ENCODE data around the gene PSEN1. TPM values are rescaled to one million over a fixed set of nuclear protein-coding genes. Genes with fewer than 3 reads are reported as not detected.

Gene PSEN1
- total and polyA plus RNA-seq, 2 of the 8 experiments (the other 6 are each of a cell fraction or from before 2014, with no cell fraction given) = 10.1 to 38.7 TPM

DNA sequence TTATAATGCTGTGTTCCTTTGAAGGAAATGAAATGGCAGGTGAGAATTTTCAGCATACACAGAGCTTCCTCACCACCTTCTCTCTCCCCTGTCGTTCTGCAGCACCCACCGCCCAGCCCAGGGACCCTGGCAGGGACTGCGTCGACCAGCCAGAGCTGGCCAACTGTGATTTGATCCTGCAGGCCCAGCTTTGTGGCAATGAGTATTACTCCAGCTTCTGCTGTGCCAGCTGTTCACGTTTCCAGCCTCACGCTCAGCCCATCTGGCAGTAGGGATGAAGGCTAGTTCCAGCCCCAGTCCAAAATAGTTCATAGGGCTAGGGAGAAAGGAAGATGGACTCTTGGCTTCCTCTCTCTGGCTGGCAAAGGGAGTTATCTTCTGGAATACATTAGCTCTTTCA, 136.1 kb downstream of the PSEN1 start:
- Histone ChIP-seq H3K4ac (replicated peaks; ENCODE audit: insufficient read length, low read depth, low read length) (no peak overlapping the region), H3K79me1 (ENCODE audit: low read depth, low read length) (no peaks in the 10 kb centered on the region; the same call in 1 of the 2 replicates), H3K79me2 (ENCODE audit: control insufficient read depth in 1 of 2, insufficient read depth in 2 of 2, low read length in 2 of 2) (no peaks in the 10 kb centered on the region), H3K4me3 (ENCODE audit: extremely low read depth in 1 of 4, insufficient read depth in 2 of 4, low read depth in 3 of 4, low read length in 4 of 4) (no peak overlapping the region), H2BK15ac (ENCODE audit: low read length) (no peak overlapping the region), H3K4me2 (ENCODE audit: insufficient read depth in 1 of 2, low read depth in 2 of 2, low read length in 2 of 2) (no peak overlapping the region), H4K5ac (ENCODE audit: insufficient read length, low read depth, low read length) (no peak overlapping the region), H4K8ac (ENCODE audit: extremely low read depth, insufficient read depth, low read length) (no peak overlapping the region), H4K20me1 (replicated peaks in 1 of 2; ENCODE audit: control insufficient read depth in 1 of 2, insufficient read depth in 2 of 2, low read length in 2 of 2) (no peaks in the 10 kb centered on the region), H2AFZ (ENCODE audit: low read length) (no peak overlapping the region), H3K36me3 (ENCODE audit: control insufficient read depth in 2 of 4, insufficient read depth in 4 of 4, low read length in 3 of 4) (peaks cover 6 to 57% (median 10%) of the 10 kb centered on the region in 4 experiments; a peak in 7 of 8 replicates), H3K27ac (ENCODE audit: low read depth, low read length) (no peak overlapping the region), H3K9me3 (ENCODE audit: insufficient read depth in 2 of 2, low read depth in 1 of 2, low read length in 1 of 2) (no peaks in the 10 kb centered on the region), H3K14ac (ENCODE audit: insufficient read length) (no peak overlapping the region), H3K18ac (ENCODE audit: extremely low read depth, low read length) (no peak overlapping the region), H3K9ac (replicated peaks in 1 of 4; ENCODE audit: extremely low read depth in 1 of 4, low read depth in 3 of 4, low read length in 3 of 4) (no peak overlapping the region), H3K23me2 (ENCODE audit: low read depth, low read length) (no peaks in the 10 kb centered on the region; the same call in 1 of the 2 replicates), H3K4me1 (replicated peaks in 1 of 4; ENCODE audit: control insufficient read depth in 3 of 4, insufficient read depth in 4 of 4, low read length in 3 of 4) (peaks cover 0 to 9% (median 3%) of the 10 kb centered on the region in 4 experiments; a peak in 4 of 7 replicates), H3K56ac (replicated peaks; ENCODE audit: insufficient read length, low read depth, low read length) (no peak overlapping the region), H2AK5ac (ENCODE audit: low read depth, low read length) (no peak overlapping the region), H3K27me3 (replicated peaks in 1 of 4; ENCODE audit: control insufficient read depth in 3 of 4, extremely low read depth in 1 of 4, insufficient read depth in 3 of 4, low read length in 3 of 4) (peaks cover 0 to 4% (median 0%) of the 10 kb centered on the region in 4 experiments; a peak in 1 of 7 replicates), H3K23ac (ENCODE audit: insufficient read length) (no peak overlapping the region), H2BK20ac (ENCODE audit: low read length) (no peak overlapping the region), H4K91ac (replicated peaks; ENCODE audit: insufficient read length, low read length) (no peak overlapping the region), H2BK12ac (ENCODE audit: low read depth, low read length) (no peak overlapping the region), H2BK120ac (replicated peaks; ENCODE audit: low read depth, low read length) (no peak overlapping the region), H2BK5ac (ENCODE audit: low read depth, low read length) (no peak overlapping the region)
- TF ChIP-seq CEBPB (IDR thresholded peaks at IDR 0.05; ENCODE audit: low read depth, low read length) (no peak), KDM1A (IDR thresholded peaks at IDR 0.05; ENCODE audit: borderline replicate concordance, low read length) (no peak), CBX8 (IDR thresholded peaks at IDR 0.05; ENCODE audit: borderline replicate concordance, low read depth, low read length) (no peak), YY1 (IDR thresholded peaks at IDR 0.05; ENCODE audit: low read depth, low read length) (no peak), POLR2AphosphoS5 (IDR thresholded peaks at IDR 0.05; ENCODE audit: low read depth, low read length) (0 out of 2 replicates have a peak, but pooled peaks have one; percentile 26)
- CTCF ChIA-PET (ENCODE audit: partially characterized antibody) = interaction anchor here (0.6 to 2.2 kb wide), 9 partner anchors 9 to 201 kb away, joined by 3 to 11 read pairs (median 4); no protein-coding TSS in a partner anchor
- POLR2A ChIA-PET (ENCODE audit: partially characterized antibody) = interaction anchor here (1.0 to 1.2 kb wide), 2 partner anchors 11 to 41 kb away, joined by 3 to 4 read pairs; no protein-coding TSS in a partner anchor
- no peak for DNase-seq (ENCODE audit: low read depth in 1 of 2, low spot score in 2 of 2)
- 93% methylated on average over 6 of the region's 6 CpGs; no CpG with 5 or more reads in 1 of the 2 experiments for WGBS, 2 experiments (ENCODE audit: extremely low coverage in 1 of 2, insufficient coverage in 1 of 2, insufficient read length in 1 of 2, insufficient replicate concordance in 2 of 2, low coverage in 1 of 2, low lambda C conversion rate in 2 of 2, missing lambda C conversion rate in 1 of 2)
- no peak for FAIRE-seq

Measured in H1 (cell line).